HepG2 (cell line): Measurements from ENCODE around the gene TBCEL. TPM values are rescaled to one million over a fixed set of nuclear protein-coding genes. Genes with fewer than 3 reads are reported as not detected.

Source experiments
- ATAC-seq: fragments of 200-7000 bp; cut with Tn5 transposase; 3 replicates; pipeline ENCODE4 v1.9.1; 2020; ENCODE audit warnings: mild to moderate bottlenecking, moderate library complexity
- BruUV-seq: library from RNA; stranded (reverse); fragments of 400-500 nt; replicated peaks from 2 replicates; lab custom pipeline; 2021; lab: Mats Ljungman, UMichigan
- CTCF ChIA-PET: fragments of 300-600 bp; formaldehyde crosslinking; extraction: SDS; loops from one replicate; lab custom pipeline; 2021; ENCODE audit warnings: low total read pairs, inconsistent platforms, low intra/inter-chr PET ratio; lab: Yijun Ruan, JAX
- POLR2A ChIA-PET: fragments of 350-600 bp; sonication (Branson Sonifier 250); formaldehyde crosslinking; loops from one replicate; lab custom pipeline; 2020; ENCODE audit warnings: antibody characterized with exemption, inconsistent platforms; lab: Yijun Ruan, JAX
- DNase-seq: peaks from one replicate; pipeline ENCODE4 v3.0.0-alpha.2; 2015; ENCODE audit warnings: low spot score
- FAIRE-seq: peaks from 3 replicates; lab custom pipeline; 2011; peaks lifted over from hg19 to GRCh38; lab: Jason Lieb, UNC
- H2AFZ ChIP-seq: one replicate; pipeline ENCODE4 v1.6.1; 2011; ENCODE audit warnings: low read length, inconsistent platforms
- H3K27ac ChIP-seq: fragments of 300-600 bp; 3 replicates; pipeline ENCODE4 v1.8.0; 2011; ENCODE audit warnings: mixed run types, mild to moderate bottlenecking, mixed read lengths, low read length, inconsistent platforms; ENCODE audit not compliant: insufficient read depth; ENCODE audit errors: extremely low read length
- H3K27me3 ChIP-seq, 2 experiments: fragments of 200-600 bp in 1 of 2; 2 replicates in 1 of 2; 3 replicates in 1 of 2; pipeline versions ENCODE4 v1.6.0 to v1.8.0; 2011; ENCODE audit warnings: low read length in 2 of 2, mild to moderate bottlenecking in 2 of 2, moderate library complexity in 2 of 2, inconsistent platforms in 1 of 2; ENCODE audit not compliant: insufficient read depth in 2 of 2, control insufficient read depth in 1 of 2
- H3K36me3 ChIP-seq, 2 experiments: fragments of 200-600 bp in 1 of 2; replicated peaks in 1 of 2; 2 replicates in 1 of 2; 3 replicates in 1 of 2; pipeline versions ENCODE4 v1.5.1 to v1.8.0; 2011; ENCODE audit warnings: low read length in 2 of 2, inconsistent platforms in 1 of 2; ENCODE audit not compliant: insufficient read depth in 2 of 2, control insufficient read depth in 1 of 2
- H3K4me1 ChIP-seq: 2 replicates; pipeline ENCODE4 v1.5.1; 2012; ENCODE audit warnings: low read length, inconsistent platforms; ENCODE audit not compliant: insufficient read depth
- H3K4me2 ChIP-seq: 2 replicates; pipeline ENCODE4 v1.6.0; 2011; ENCODE audit warnings: low read depth, low read length, inconsistent platforms
- H3K4me3 ChIP-seq, 3 experiments: fragments of 200-600 bp in 1 of 3; sonication (generic), shearing (Covaris generic) in 1 of 3; replicated peaks in 1 of 3; 2 replicates each; pipeline ENCODE4 v1.5.1; 2011 to 2016; ENCODE audit warnings: low read length in 3 of 3, inconsistent platforms in 2 of 3, low read depth in 2 of 3, mild to moderate bottlenecking in 2 of 3, control low read depth in 1 of 3, mixed read lengths in 1 of 3; ENCODE audit not compliant: insufficient read depth in 1 of 3
- H3K79me2 ChIP-seq: one replicate; pipeline ENCODE4 v1.6.1; 2011; ENCODE audit warnings: low read length, inconsistent platforms; ENCODE audit not compliant: insufficient read depth
- H3K9ac ChIP-seq: 2 replicates; pipeline ENCODE4 v1.6.0; 2011; ENCODE audit warnings: mild to moderate bottlenecking, low read depth, low read length, inconsistent platforms; ENCODE audit not compliant: insufficient read depth
- H3K9me3 ChIP-seq: 2 replicates; pipeline ENCODE4 v1.5.1; 2012; ENCODE audit warnings: mild to moderate bottlenecking, low read length
- H4K20me1 ChIP-seq: 2 replicates; pipeline ENCODE4 v1.6.0; 2011; ENCODE audit warnings: inconsistent platforms, mild to moderate bottlenecking, low read length, moderate library complexity; ENCODE audit not compliant: insufficient read depth
- GATAD2A ChIP-seq: IDR thresholded peaks from 2 replicates; pipeline ENCODE4 v1.6.1; 2016
- HNF4A ChIP-seq: sonication (generic); formaldehyde crosslinking; IDR thresholded peaks from 2 replicates; pipeline ENCODE4 v1.4.0; 2020; ENCODE audit warnings: missing genetic modification reagents
- KLF12 ChIP-seq: sonication (generic); formaldehyde crosslinking; IDR thresholded peaks from 2 replicates; pipeline ENCODE4 v1.4.0; 2020; ENCODE audit warnings: missing genetic modification reagents, borderline replicate concordance
- NFE2L2 ChIP-seq: fragments of 150-350 bp; IDR thresholded peaks from 2 replicates; pipeline ENCODE4 v1.6.1; 2014; ENCODE audit warnings: low read length
- SOX13 ChIP-seq, 3 experiments: fragments of 450-650 bp in 1 of 3; sonication (generic) in 1 of 3; formaldehyde crosslinking in 1 of 3; IDR thresholded peaks in 2 of 3; conservative IDR thresholded peaks in 1 of 3; 2 replicates each; pipeline versions ENCODE4 v1.5.0 to v1.6.1; 2016 to 2020; ENCODE audit warnings: antibody characterized with exemption in 1 of 3, mild to moderate bottlenecking in 1 of 3, missing compliant biosample characterization in 1 of 3, missing genetic modification reagents in 1 of 3, moderate library complexity in 1 of 3
- SOX6 ChIP-seq, 2 experiments: fragments of 450-650 bp in 1 of 2; sonication (generic) in 1 of 2; formaldehyde crosslinking in 1 of 2; IDR thresholded peaks; 2 replicates each; pipeline versions ENCODE4 v1.4.0 to v1.6.1; 2017 to 2020; ENCODE audit warnings: antibody characterized with exemption in 1 of 2, mild to moderate bottlenecking in 1 of 2, missing genetic modification reagents in 1 of 2
- TRIM24 ChIP-seq: sonication (generic); formaldehyde crosslinking; IDR thresholded peaks from 2 replicates; pipeline ENCODE4 v1.8.0; 2022; ENCODE audit warnings: mild to moderate bottlenecking, missing genetic modification reagents
- WGBS: methylation state at CpG from one replicate; pipeline ENCODE4 v1.1.6; 2017; ENCODE audit warnings: low lambda C conversion rate; 5-methylcytosine and 5-hydroxymethylcytosine counted together
- in situ Hi-C: cut with HindIII; loops from 2 replicates; pipeline ENCODE4 v1.10.0; 2017; ENCODE audit warnings: low pct_unique_long_range_greater_than_20kb; ENCODE audit not compliant: extremely low pct_ligation_motif_present
- intact Hi-C: fragments of 100-400 bp; cut with micrococcal nuclease; formaldehyde crosslinking; loops from one replicate; pipeline ENCODE4 v1.10.0; 2022; ENCODE audit not compliant: unreplicated experiment
- polyA plus RNA-seq, 8 experiments: library from polyadenylated mRNA; depleted of rRNA in 3 of 8; stranded (reverse) in 7 of 8; unstranded in 1 of 8; fragments of >200 nt; fragmentation: Illumina TruSeq in 4 of 8; extraction: Trizol in 4 of 8; gene quantifications; 2 replicates each; pipeline versions ENCODE4 v1.2.1 to v1.2.3, GENCODE V29; 2011 to 2016; ENCODE audit warnings: low read depth in 4 of 8, missing spikeins in 1 of 8, mixed read lengths in 1 of 8; ENCODE audit not compliant: insufficient read depth in 1 of 8
- total RNA-seq, 5 experiments: library from RNA; depleted of rRNA; stranded (reverse); fragments of >200 nt; fragmentation: Illumina TruSeq; extraction: Trizol; gene quantifications; 2 replicates each; pipeline ENCODE4 v1.2.3, GENCODE V29; 2016; ENCODE audit warnings: low read depth in 1 of 5
- TF ChIP-seq, protein P1 (sequence below): IDR thresholded peaks from 2 replicates; pipeline ENCODE4 v1.4.0; 2020; ENCODE audit warnings: mild to moderate bottlenecking, missing genetic modification reagents
- TF ChIP-seq, protein P2 (sequence below): sonication (generic); formaldehyde crosslinking; IDR thresholded peaks from 2 replicates; pipeline ENCODE4 v1.8.1; 2023; ENCODE audit warnings: mild to moderate bottlenecking, moderate library complexity, missing genetic modification reagents

TBCEL gene
- total and polyA plus RNA-seq, 2 of the 13 experiments (the other 11 are each of a cell fraction or from before 2014, with no cell fraction given): 6.1 to 12.5 TPM

DNA sequence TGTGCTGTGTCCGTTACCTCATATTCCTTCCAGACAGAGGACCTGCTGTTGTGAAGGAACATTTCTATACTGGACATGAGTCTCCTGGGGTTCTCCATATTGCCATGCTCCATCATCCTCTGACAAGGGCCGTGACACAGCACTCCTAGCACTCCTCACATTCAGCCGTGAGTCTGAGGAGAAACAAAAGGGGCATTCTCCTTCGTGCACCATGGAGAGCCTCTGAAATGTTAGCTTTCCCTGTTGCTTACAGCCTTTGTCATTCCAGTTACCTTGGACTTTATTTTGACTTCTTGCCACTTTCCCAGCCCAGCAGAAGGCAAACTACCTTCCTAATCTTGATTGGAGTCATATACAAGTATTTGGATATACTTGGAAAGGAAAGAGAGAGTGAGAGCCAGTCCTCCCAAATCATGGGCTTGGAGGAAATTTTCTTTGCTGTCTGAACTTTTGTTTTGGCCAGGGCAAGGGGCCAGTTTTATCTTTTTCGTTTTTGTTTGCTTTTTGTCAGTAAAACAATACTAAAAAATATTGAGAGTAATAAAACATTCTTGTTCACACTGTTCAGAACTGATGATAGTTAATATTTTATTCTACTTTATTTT is 48.0 kb downstream of the TBCEL start:
- Histone ChIP-seq H3K9me3 (no peaks in the 10 kb centered on the region), H2AFZ (no peak overlapping the region), H3K27ac (peak overlapping the region; percentile 67), H3K79me2 (no peaks in the 10 kb centered on the region), H4K20me1 (no peaks in the 10 kb centered on the region), H3K9ac (no peak overlapping the region), H3K4me1 (peaks cover 50% of the 10 kb centered on the region), H3K4me2 (peak overlapping the region; percentile 50), H3K4me3 (no peak overlapping the region; a peak in 1 of 6 replicates), H3K36me3 (0 out of 5 replicates have a peak, but pooled peaks cover 0 to 2% of the 10 kb centered on the region in 2 experiments), H3K27me3 (no peaks in the 10 kb centered on the region)
- no peak for TF ChIP-seq SOX6 (IDR thresholded peaks at IDR 0.05)
- TF ChIP-seq SOX6 (CRISPR knock-in tag; IDR thresholded peaks at IDR 0.05): peak; percentile 59
- 0 out of 2 replicates have a peak, but pooled peaks have one; percentile 23 for TF ChIP-seq HNF4A
- TF ChIP-seq, protein P1, sequence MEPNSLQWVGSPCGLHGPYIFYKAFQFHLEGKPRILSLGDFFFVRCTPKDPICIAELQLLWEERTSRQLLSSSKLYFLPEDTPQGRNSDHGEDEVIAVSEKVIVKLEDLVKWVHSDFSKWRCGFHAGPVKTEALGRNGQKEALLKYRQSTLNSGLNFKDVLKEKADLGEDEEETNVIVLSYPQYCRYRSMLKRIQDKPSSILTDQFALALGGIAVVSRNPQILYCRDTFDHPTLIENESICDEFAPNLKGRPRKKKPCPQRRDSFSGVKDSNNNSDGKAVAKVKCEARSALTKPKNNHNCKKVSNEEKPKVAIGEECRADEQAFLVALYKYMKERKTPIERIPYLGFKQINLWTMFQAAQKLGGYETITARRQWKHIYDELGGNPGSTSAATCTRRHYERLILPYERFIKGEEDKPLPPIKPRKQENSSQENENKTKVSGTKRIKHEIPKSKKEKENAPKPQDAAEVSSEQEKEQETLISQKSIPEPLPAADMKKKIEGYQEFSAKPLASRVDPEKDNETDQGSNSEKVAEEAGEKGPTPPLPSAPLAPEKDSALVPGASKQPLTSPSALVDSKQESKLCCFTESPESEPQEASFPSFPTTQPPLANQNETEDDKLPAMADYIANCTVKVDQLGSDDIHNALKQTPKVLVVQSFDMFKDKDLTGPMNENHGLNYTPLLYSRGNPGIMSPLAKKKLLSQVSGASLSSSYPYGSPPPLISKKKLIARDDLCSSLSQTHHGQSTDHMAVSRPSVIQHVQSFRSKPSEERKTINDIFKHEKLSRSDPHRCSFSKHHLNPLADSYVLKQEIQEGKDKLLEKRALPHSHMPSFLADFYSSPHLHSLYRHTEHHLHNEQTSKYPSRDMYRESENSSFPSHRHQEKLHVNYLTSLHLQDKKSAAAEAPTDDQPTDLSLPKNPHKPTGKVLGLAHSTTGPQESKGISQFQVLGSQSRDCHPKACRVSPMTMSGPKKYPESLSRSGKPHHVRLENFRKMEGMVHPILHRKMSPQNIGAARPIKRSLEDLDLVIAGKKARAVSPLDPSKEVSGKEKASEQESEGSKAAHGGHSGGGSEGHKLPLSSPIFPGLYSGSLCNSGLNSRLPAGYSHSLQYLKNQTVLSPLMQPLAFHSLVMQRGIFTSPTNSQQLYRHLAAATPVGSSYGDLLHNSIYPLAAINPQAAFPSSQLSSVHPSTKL (CRISPR knock-in tag): peak; percentile 29; the same call in 1 of the 2 replicates
- TF ChIP-seq, protein P2, sequence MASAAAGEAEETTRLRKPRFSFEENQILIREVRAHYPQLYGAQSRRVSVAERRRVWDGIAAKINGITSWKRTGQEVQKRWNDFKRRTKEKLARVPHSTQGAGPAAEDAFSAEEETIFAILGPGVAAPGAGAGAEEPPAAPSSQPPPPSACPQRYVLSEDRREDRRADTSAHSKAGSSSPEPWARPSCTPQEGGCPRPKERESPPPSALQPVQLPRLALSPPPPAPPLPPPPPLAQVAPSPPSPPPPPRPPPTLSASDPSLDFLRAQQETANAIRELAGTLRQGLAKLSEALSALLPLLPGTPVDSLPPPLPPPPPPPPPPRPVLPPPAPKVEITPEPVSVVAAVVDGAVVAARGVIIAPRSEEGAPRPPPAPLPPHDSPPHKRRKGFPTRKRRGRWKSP (CRISPR knock-in tag): no peak
- TF ChIP-seq NFE2L2: peak; percentile 10; the same call in 1 of the 2 replicates
- no peak for TF ChIP-seq KLF12 (CRISPR knock-in tag)
- no peak for TF ChIP-seq TRIM24 (CRISPR knock-in tag)
- TF ChIP-seq GATAD2A: peak; percentile 39; the same call in 1 of the 2 replicates
- TF ChIP-seq SOX13 (IDR thresholded peaks at IDR 0.05): no peak
- peak in 1 of 2 experiments; percentile 67; a peak in 2 of 4 replicates for TF ChIP-seq SOX13 (CRISPR knock-in tag; conservative IDR thresholded peaks at IDR 0.05 in 1 of 2, IDR thresholded peaks at IDR 0.05 in 1 of 2)
- WGBS: 32% methylated on average over 5 of the region's 5 CpGs
- ChIA-PET CTCF (no interaction called here), POLR2A (no interaction called here)
- FAIRE-seq (peak; percentile 56), ATAC-seq (peak; percentile 36), DNase-seq (peak; percentile 70)
- intact Hi-C loops (loop anchor here (5.0 kb wide), 1 partner anchor 35 kb away; no protein-coding TSS in a partner anchor), in situ Hi-C loops (no loop called here)
- BruUV-seq: no TSS peak
